Natural killer cell (primary cell): Measurements from ENCODE around the gene FOXN3. TPM values are rescaled to one million over a fixed set of nuclear protein-coding genes. Genes with fewer than 3 reads are reported as not detected.

Source experiments
- ATAC-seq, 3 donors: fragments of 150-1000 bp in 2 of 3; fragments of 200-7000 bp in 1 of 3; cut with Tn5 transposase; 1 replicate in 1 of 3; 2 replicates in 2 of 3; pipeline ENCODE4 v1.10.0; 2021; ENCODE audit warnings: mild to moderate bottlenecking in 2 of 3, moderate library complexity in 2 of 3
- DNase-seq, 2 donors: peaks; one replicate each; pipeline versions ENCODE4 v3.0.0 to v3.0.0-alpha.2; 2013 to 2021; ENCODE audit warnings: mixed read lengths in 1 of 2
- H3K27ac ChIP-seq: one replicate; pipeline ENCODE4 v1.5.1; 2013; ENCODE audit warnings: mild to moderate bottlenecking, low read length
- H3K27me3 ChIP-seq: one replicate; pipeline ENCODE4 v1.6.1; 2013; ENCODE audit warnings: low read length; ENCODE audit not compliant: control insufficient read depth, insufficient read depth
- H3K36me3 ChIP-seq: one replicate; pipeline ENCODE4 v1.6.1; 2013; ENCODE audit warnings: low read length; ENCODE audit not compliant: control insufficient read depth, insufficient read depth
- H3K4me1 ChIP-seq: one replicate; pipeline ENCODE4 v1.6.1; 2013; ENCODE audit warnings: low read length; ENCODE audit not compliant: control insufficient read depth, insufficient read depth
- H3K4me3 ChIP-seq: one replicate; pipeline ENCODE4 v1.5.1; 2013; ENCODE audit warnings: low read length
- H3K9me3 ChIP-seq: one replicate; pipeline ENCODE4 v1.6.1; 2013; ENCODE audit warnings: low read length; ENCODE audit not compliant: control insufficient read depth, insufficient read depth
- H3K27ac Mint-ChIP-seq, 2 donors: one replicate each; pipeline ENCODE4 v1.8.0; 2022; ENCODE audit warnings: mild to moderate bottlenecking in 2 of 2, mixed read lengths in 2 of 2, moderate library complexity in 1 of 2
- H3K27me3 Mint-ChIP-seq, 2 donors: one replicate each; pipeline ENCODE4 v1.8.0; 2022; ENCODE audit warnings: low read depth in 2 of 2, mixed read lengths in 2 of 2
- H3K36me3 Mint-ChIP-seq: one replicate; pipeline ENCODE4 v1.8.0; 2022; ENCODE audit warnings: mixed read lengths
- H3K4me1 Mint-ChIP-seq, 2 donors: one replicate each; pipeline ENCODE4 v1.8.0; 2022; ENCODE audit warnings: mixed read lengths in 2 of 2
- H3K4me3 Mint-ChIP-seq: one replicate; pipeline ENCODE4 v1.8.0; 2022; ENCODE audit warnings: mild to moderate bottlenecking, moderate library complexity, mixed read lengths
- H3K9me3 Mint-ChIP-seq, 2 donors: one replicate each; pipeline ENCODE4 v1.8.0; 2022; ENCODE audit warnings: mixed read lengths in 2 of 2
- WGBS: methylation state at CpG from one replicate; pipeline ENCODE4 v1.1.7; 2013; ENCODE audit warnings: missing lambda C conversion rate; ENCODE audit not compliant: insufficient coverage; 5-methylcytosine and 5-hydroxymethylcytosine counted together
- intact Hi-C: fragments of 100-400 bp; cut with micrococcal nuclease; formaldehyde crosslinking; loops from one replicate; pipeline ENCODE4 v1.14.2; 2022
- total RNA-seq, 4 donors: library from RNA; stranded (reverse); fragments of 120-200 nt in 1 of 4; gene quantifications; one replicate each; pipeline versions ENCODE4 v1.2.3 to v1.2.4, GENCODE V29; 2013 to 2022
- TF ChIP-seq, protein P1 (sequence below): fragments of 200-600 bp; IDR thresholded peaks from one replicate; pipeline ENCODE4 v1.8.0; 2022; ENCODE audit warnings: antibody characterized with exemption

The FOXN3 gene
- total RNA-seq, 3 donors from 2014 or later (not counting 1 experiment from before 2014, with no cell fraction given), result 209 to 216 (median 209) TPM

DNA sequence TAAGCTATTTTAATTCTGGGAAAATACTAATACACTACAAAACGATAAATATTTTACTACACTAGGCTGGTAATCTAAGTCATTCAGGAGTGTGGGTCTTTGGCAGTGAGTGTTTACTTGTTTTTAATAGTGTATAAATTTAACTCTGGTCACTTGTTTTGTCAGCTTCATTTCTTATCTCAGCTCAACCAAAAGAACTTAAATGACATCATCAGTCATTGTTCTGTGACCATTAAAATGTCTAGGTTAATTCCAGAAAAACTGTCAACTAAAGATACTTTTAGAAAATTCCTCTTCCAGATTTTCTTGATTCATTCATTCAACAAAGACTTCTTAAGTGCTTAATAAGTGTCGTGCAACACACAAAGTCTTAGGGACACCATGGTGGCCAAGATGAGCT, 102.8 kb downstream of the FOXN3 start:
- peaks cover 5% of the 10 kb centered on the region for H3K36me3 ChIP-seq
- no peaks in the 10 kb centered on the region for H3K36me3 Mint-ChIP-seq
- no peak overlapping the region for H3K4me3 Mint-ChIP-seq
- no peak overlapping the region for H3K4me3 ChIP-seq
- no peak for DNase-seq
- H3K27me3 Mint-ChIP-seq, result no peaks in the 10 kb centered on the region
- H3K27me3 ChIP-seq, result no peaks in the 10 kb centered on the region
- ATAC-seq, result no peak
- TF ChIP-seq, protein P1, sequence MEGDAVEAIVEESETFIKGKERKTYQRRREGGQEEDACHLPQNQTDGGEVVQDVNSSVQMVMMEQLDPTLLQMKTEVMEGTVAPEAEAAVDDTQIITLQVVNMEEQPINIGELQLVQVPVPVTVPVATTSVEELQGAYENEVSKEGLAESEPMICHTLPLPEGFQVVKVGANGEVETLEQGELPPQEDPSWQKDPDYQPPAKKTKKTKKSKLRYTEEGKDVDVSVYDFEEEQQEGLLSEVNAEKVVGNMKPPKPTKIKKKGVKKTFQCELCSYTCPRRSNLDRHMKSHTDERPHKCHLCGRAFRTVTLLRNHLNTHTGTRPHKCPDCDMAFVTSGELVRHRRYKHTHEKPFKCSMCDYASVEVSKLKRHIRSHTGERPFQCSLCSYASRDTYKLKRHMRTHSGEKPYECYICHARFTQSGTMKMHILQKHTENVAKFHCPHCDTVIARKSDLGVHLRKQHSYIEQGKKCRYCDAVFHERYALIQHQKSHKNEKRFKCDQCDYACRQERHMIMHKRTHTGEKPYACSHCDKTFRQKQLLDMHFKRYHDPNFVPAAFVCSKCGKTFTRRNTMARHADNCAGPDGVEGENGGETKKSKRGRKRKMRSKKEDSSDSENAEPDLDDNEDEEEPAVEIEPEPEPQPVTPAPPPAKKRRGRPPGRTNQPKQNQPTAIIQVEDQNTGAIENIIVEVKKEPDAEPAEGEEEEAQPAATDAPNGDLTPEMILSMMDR, result no peak
- 100% methylated on average over 1 of the region's 2 CpGs for WGBS
- H3K4me1 ChIP-seq, result no peaks in the 10 kb centered on the region
- H3K9me3 ChIP-seq, result no peaks in the 10 kb centered on the region
- H3K27ac Mint-ChIP-seq, result peak overlapping the region in 1 of 2 donors; percentile 12
- H3K4me1 Mint-ChIP-seq, result peaks cover 64 to 74% of the 10 kb centered on the region in 2 donors
- no peak overlapping the region for H3K27ac ChIP-seq
- intact Hi-C loops, result no loop called here
- H3K9me3 Mint-ChIP-seq, result no peaks in the 10 kb centered on the region

DNA sequence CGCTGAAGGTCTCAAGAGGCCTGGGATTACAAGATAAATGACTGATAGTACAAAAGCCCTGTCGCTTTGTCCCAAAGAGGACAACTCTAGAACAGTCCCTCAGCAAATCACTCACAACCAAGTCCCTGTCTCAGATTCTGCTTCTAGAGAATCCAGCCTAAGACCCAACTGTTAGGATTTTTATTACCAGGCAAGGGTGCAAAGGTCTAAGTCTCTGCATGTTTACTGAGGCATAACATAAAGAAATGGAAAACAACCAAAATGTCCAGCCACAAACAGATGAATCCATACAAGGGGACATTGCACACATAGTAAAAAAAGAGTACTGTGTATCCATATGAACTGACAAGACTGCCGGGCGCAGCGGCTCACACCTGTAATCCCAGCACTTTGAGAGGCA, 104.1 kb downstream of the FOXN3 start:
- Histone ChIP-seq H3K4me1 (peaks cover 3% of the 10 kb centered on the region), H3K9me3 (no peaks in the 10 kb centered on the region), H3K4me3 (no peak overlapping the region), H3K27me3 (no peaks in the 10 kb centered on the region), H3K36me3 (peaks cover 5% of the 10 kb centered on the region), H3K27ac (no peak overlapping the region)
- ATAC-seq (no peak), DNase-seq (no peak)
- TF ChIP-seq, protein P1, result no peak
- intact Hi-C loops, result no loop called here
- no peak overlapping the region for H3K4me3 Mint-ChIP-seq
- H3K27me3 Mint-ChIP-seq, result no peaks in the 10 kb centered on the region
- H3K4me1 Mint-ChIP-seq, result peaks cover 60 to 69% of the 10 kb centered on the region in 2 donors
- peak overlapping the region in 1 of 2 donors; percentile 19 for H3K27ac Mint-ChIP-seq
- H3K9me3 Mint-ChIP-seq, result no peaks in the 10 kb centered on the region
- WGBS, result 97% methylated on average over 5 of the region's 5 CpGs
- H3K36me3 Mint-ChIP-seq, result no peaks in the 10 kb centered on the region

DNA sequence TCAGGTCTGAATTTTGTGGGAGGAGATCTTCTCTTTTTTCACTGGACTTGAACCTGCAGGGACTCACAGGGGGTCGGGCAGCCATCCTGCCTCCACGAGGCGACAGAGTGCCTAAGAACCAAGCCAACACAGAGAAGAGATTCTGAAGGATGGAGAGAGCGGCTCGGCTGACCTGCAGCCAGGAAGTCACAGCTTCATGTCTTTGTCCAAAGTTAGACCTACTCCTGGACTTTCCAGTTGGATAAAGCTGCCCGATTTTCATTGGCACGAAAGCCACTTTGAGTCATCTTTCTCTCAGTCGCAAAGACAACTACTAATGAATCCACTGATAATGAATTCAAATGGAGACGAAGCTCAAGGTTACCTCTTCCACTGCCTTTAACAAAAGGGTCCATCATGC, 106.8 kb downstream of the FOXN3 start:
- H3K9me3 ChIP-seq, result no peaks in the 10 kb centered on the region
- H3K27ac Mint-ChIP-seq, result peak overlapping the region in 1 of 2 donors; percentile 42
- H3K27ac ChIP-seq, result no peak overlapping the region
- H3K27me3 Mint-ChIP-seq, result no peaks in the 10 kb centered on the region
- H3K4me3 Mint-ChIP-seq, result no peak overlapping the region
- intact Hi-C loops, result no loop called here
- peaks cover 5% of the 10 kb centered on the region for H3K36me3 ChIP-seq
- TF ChIP-seq, protein P1, result no peak
- H3K4me3 ChIP-seq, result no peak overlapping the region
- H3K4me1 ChIP-seq, result peaks cover 7% of the 10 kb centered on the region
- no peak for DNase-seq
- H3K9me3 Mint-ChIP-seq, result no peaks in the 10 kb centered on the region
- 90% methylated on average over 9 of the region's 9 CpGs for WGBS
- no peak for ATAC-seq
- no peaks in the 10 kb centered on the region for H3K36me3 Mint-ChIP-seq
- H3K27me3 ChIP-seq, result no peaks in the 10 kb centered on the region
- peaks cover 50 to 66% of the 10 kb centered on the region in 2 donors for H3K4me1 Mint-ChIP-seq

DNA sequence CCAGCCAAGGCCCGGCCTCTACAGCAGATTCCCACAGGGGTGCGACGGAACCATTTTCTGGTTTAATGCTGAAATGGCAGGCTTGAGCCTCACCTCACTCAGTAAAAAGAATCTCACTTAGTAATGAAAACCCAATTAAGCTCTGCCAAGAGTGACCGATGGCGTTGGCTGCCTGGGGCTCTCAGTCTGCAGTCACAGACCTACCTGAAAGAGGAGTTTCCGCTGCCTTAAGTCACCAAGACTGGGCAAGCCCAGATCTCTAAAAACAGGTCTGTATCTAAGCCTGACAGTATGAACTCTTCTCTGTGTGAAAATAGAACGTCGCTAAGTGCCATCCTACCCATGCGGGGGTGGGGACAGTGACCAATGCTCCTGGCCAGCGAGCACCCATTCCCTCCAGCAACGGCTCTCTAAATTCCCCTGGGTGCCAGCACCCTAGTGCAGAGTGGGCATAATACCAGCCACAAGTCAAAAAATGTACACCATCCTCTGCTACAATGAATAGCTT, 107.3 kb downstream of the FOXN3 start:
- no peak for DNase-seq
- Mint-ChIP-seq H3K4me3 (no peak overlapping the region), H3K36me3 (no peaks in the 10 kb centered on the region), H3K9me3 (no peaks in the 10 kb centered on the region), H3K27me3 (no peaks in the 10 kb centered on the region), H3K4me1 (peaks cover 50 to 66% of the 10 kb centered on the region in 2 donors), H3K27ac (peak overlapping the region in 1 of 2 donors; percentile 42)
- WGBS, result 94% methylated on average over 11 of the region's 11 CpGs
- Histone ChIP-seq H3K9me3 (no peaks in the 10 kb centered on the region), H3K36me3 (peaks cover 5% of the 10 kb centered on the region), H3K4me3 (no peak overlapping the region), H3K4me1 (peaks cover 12% of the 10 kb centered on the region), H3K27me3 (no peaks in the 10 kb centered on the region), H3K27ac (no peak overlapping the region)
- no peak for ATAC-seq
- TF ChIP-seq, protein P1, result no peak
- intact Hi-C loops, result no loop called here
